ENCODE results near the gene OGFOD1. TPM values are rescaled to one million over a fixed set of nuclear protein-coding genes. Genes with fewer than 3 reads are reported as not detected.

The OGFOD1 gene
- total and polyA plus RNA-seq, 9 of the 15 experiments (the other 6 are each of a cell fraction or from before 2014, with no cell fraction given), result 60.4 to 134 (median 85.8) TPM

DNA sequence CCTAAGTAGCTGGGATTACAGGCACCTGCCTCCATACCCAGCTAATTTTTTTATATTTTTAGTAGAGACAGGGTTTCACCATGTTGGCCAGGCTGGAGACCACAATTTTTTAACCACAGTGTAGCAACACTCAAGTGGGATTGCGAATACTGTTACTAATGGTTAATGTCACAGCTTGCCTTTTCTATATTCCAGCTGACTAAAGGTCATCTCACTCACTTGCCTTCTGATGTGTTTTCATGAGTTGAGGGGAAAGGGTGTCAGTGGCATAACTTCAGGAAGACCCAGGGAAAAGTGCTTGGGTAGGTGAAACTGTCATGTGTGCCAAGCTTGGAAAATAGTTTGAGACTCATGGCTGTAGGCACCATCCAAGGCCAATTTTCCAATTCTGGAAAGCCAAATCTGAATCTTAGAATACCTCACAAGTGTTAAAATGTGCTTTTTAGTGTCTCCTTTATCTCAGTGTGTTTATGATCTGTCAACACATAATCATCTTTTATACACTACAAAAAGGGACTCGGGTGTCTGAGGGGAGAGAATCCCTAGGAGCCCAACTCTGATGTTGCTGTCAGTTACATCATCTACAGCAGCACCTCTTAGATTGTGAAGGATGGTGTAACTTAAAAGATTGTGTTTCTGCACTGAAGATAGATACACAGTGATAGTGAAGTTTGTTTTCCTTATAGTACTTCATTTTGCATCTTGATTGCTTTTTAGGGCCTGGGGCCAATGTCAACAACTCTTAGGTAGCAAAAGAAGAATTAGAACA is 27.1 kb downstream of the OGFOD1 start:
- peaks cover 2% of the 10 kb centered on the region; the same call in 1 of the 2 replicates for H3K9me3 ChIP-seq (replicated peaks; ENCODE audit: control insufficient read depth, insufficient read depth, low read depth, low read length)
- H3K9ac ChIP-seq (ENCODE audit: insufficient read depth in 1 of 2, low read depth in 2 of 2, low read length in 2 of 2), result no peak overlapping the region
- no peaks in the 10 kb centered on the region for H3K79me2 ChIP-seq (ENCODE audit: control insufficient read depth, insufficient read depth, low read length)
- H3K4me2 ChIP-seq (ENCODE audit: insufficient read depth, low read length), result no peak overlapping the region
- in situ Hi-C loops (cut with MboI), result no loop called here
- BruUV-seq (replicated peaks), result no TSS peak
- H3K4me3 ChIP-seq, result no peak overlapping the region
- peak overlapping the region; percentile 46; the same call in 1 of the 3 replicates for H3K27ac ChIP-seq (ENCODE audit: extremely low read depth, low read depth, low read length)
- ChIA-PET CTCF (ENCODE audit: low intra/inter-chr PET ratio) (no interaction called here), POLR2A (interaction anchor here (0.6 to 1.3 kb wide), 3 partner anchors 10 to 38 kb away, joined by 3 to 4 read pairs (median 3); no protein-coding TSS in a partner anchor)
- H2AFZ ChIP-seq (ENCODE audit: low read depth, low read length), result no peak overlapping the region
- ATAC-seq, result peak; percentile 61
- H3K4me1 ChIP-seq (replicated peaks in 1 of 2; ENCODE audit: control insufficient read depth in 2 of 2, insufficient read depth in 2 of 2, low read length in 2 of 2), result peaks cover 0 to 38% of the 10 kb centered on the region in 2 experiments; a peak in 4 of 5 replicates
- 44% methylated on average over 2 of the region's 2 CpGs for WGBS (ENCODE audit: insufficient coverage, low coverage, missing lambda C conversion rate)
- no peaks in the 10 kb centered on the region for H4K20me1 ChIP-seq (replicated peaks; ENCODE audit: control insufficient read depth, insufficient read depth, low read length)
- no peak for FAIRE-seq
- H3K27me3 ChIP-seq (ENCODE audit: control insufficient read depth in 2 of 2, insufficient read depth in 2 of 2, low read length in 2 of 2), result no peaks in the 10 kb centered on the region
- no peak for DNase-seq (ENCODE audit: extremely low read depth in 1 of 4, low spot score in 3 of 4)
- H3K9me1 ChIP-seq (ENCODE audit: control insufficient read depth, insufficient read depth, low read length), result no peaks in the 10 kb centered on the region
- intact Hi-C loops (cut with micrococcal nuclease), result no loop called here
- H3K36me3 ChIP-seq (ENCODE audit: control insufficient read depth, insufficient read depth, low read length), result peaks cover 60% of the 10 kb centered on the region
- TF ChIP-seq STAG1 (CRISPR knock-in tag; IDR thresholded peaks at IDR 0.05; ENCODE audit: borderline replicate concordance) (no peak), NR1H2 (CRISPR knock-in tag; IDR thresholded peaks at IDR 0.05) (no peak), SREBF2 (CRISPR knock-in tag; IDR thresholded peaks at IDR 0.05) (no peak), DNMT1 (IDR thresholded peaks at IDR 0.05) (no peak), ZNF695 (CRISPR knock-in tag; IDR thresholded peaks at IDR 0.05) (no peak), NCOA6 (IDR thresholded peaks at IDR 0.05) (no peak), ARID2 (IDR thresholded peaks at IDR 0.05) (no peak), ZBTB1 (CRISPR knock-in tag; IDR thresholded peaks at IDR 0.05; ENCODE audit: borderline replicate concordance, low read depth) (no peak)
- TF ChIP-seq, protein P1, sequence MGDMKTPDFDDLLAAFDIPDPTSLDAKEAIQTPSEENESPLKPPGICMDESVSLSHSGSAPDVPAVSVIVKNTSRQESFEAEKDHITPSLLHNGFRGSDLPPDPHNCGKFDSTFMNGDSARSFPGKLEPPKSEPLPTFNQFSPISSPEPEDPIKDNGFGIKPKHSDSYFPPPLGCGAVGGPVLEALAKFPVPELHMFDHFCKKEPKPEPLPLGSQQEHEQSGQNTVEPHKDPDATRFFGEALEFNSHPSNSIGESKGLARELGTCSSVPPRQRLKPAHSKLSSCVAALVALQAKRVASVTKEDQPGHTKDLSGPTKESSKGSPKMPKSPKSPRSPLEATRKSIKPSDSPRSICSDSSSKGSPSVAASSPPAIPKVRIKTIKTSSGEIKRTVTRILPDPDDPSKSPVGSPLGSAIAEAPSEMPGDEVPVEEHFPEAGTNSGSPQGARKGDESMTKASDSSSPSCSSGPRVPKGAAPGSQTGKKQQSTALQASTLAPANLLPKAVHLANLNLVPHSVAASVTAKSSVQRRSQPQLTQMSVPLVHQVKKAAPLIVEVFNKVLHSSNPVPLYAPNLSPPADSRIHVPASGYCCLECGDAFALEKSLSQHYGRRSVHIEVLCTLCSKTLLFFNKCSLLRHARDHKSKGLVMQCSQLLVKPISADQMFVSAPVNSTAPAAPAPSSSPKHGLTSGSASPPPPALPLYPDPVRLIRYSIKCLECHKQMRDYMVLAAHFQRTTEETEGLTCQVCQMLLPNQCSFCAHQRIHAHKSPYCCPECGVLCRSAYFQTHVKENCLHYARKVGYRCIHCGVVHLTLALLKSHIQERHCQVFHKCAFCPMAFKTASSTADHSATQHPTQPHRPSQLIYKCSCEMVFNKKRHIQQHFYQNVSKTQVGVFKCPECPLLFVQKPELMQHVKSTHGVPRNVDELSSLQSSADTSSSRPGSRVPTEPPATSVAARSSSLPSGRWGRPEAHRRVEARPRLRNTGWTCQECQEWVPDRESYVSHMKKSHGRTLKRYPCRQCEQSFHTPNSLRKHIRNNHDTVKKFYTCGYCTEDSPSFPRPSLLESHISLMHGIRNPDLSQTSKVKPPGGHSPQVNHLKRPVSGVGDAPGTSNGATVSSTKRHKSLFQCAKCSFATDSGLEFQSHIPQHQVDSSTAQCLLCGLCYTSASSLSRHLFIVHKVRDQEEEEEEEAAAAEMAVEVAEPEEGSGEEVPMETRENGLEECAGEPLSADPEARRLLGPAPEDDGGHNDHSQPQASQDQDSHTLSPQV (IDR thresholded peaks at IDR 0.05), result peak; percentile 56; the same call in 1 of the 2 replicates
- TF ChIP-seq, protein P2, sequence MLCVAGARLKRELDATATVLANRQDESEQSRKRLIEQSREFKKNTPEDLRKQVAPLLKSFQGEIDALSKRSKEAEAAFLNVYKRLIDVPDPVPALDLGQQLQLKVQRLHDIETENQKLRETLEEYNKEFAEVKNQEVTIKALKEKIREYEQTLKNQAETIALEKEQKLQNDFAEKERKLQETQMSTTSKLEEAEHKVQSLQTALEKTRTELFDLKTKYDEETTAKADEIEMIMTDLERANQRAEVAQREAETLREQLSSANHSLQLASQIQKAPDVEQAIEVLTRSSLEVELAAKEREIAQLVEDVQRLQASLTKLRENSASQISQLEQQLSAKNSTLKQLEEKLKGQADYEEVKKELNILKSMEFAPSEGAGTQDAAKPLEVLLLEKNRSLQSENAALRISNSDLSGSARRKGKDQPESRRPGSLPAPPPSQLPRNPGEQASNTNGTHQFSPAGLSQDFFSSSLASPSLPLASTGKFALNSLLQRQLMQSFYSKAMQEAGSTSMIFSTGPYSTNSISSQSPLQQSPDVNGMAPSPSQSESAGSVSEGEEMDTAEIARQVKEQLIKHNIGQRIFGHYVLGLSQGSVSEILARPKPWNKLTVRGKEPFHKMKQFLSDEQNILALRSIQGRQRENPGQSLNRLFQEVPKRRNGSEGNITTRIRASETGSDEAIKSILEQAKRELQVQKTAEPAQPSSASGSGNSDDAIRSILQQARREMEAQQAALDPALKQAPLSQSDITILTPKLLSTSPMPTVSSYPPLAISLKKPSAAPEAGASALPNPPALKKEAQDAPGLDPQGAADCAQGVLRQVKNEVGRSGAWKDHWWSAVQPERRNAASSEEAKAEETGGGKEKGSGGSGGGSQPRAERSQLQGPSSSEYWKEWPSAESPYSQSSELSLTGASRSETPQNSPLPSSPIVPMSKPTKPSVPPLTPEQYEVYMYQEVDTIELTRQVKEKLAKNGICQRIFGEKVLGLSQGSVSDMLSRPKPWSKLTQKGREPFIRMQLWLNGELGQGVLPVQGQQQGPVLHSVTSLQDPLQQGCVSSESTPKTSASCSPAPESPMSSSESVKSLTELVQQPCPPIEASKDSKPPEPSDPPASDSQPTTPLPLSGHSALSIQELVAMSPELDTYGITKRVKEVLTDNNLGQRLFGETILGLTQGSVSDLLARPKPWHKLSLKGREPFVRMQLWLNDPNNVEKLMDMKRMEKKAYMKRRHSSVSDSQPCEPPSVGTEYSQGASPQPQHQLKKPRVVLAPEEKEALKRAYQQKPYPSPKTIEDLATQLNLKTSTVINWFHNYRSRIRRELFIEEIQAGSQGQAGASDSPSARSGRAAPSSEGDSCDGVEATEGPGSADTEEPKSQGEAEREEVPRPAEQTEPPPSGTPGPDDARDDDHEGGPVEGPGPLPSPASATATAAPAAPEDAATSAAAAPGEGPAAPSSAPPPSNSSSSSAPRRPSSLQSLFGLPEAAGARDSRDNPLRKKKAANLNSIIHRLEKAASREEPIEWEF (CRISPR knock-in tag; IDR thresholded peaks at IDR 0.05), result no peak
- TF ChIP-seq, protein P3, sequence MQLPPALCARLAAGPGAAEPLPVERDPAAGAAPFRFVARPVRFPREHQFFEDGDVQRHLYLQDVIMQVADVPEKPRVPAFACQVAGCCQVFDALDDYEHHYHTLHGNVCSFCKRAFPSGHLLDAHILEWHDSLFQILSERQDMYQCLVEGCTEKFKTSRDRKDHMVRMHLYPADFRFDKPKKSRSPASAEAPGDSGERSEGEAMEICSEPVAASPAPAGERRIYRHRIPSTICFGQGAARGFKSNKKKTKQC (CRISPR knock-in tag; IDR thresholded peaks at IDR 0.05), result no peak
